ENCODE results near the gene OSTF1.

The OSTF1 gene

GRCh38 chr9:75087824-75088645, at the start of gene OSTF1, which contains the start of gene NMRK1:
Gene OSTF1, plus strand, starts transcription at chr9:75088514. Its CDS starts 179 bp downstream, at chr9:75088693.
Gene NMRK1, minus strand, starts transcription at chr9:75088155. Its CDS starts 5,040 bp downstream, at chr9:75083115.
- DNase-seq (ENCODE audit: low spot score), result peak; percentile 97

- DNase-seq (ENCODE audit: low spot score), result peak; percentile 75
Measured at GRCh38 chr9:75039009-75039408, 49.3 kb upstream of the OSTF1 start.

- DNase-seq (ENCODE audit: low spot score), result no peak
Measured at GRCh38 chr9:75039801-75040200, 48.5 kb upstream of the OSTF1 start.

- DNase-seq (ENCODE audit: low spot score), result no peak
Measured at GRCh38 chr9:75041041-75041440, 47.3 kb upstream of the OSTF1 start.

GRCh38 chr9:75046725-75047345, 41.5 kb upstream of the OSTF1 start:
- DNase-seq (ENCODE audit: low spot score), result no peak

- no peak for DNase-seq (ENCODE audit: low spot score)
Measured at GRCh38 chr9:75047506-75047905, 40.8 kb upstream of the OSTF1 start.

GRCh38 chr9:75051285-75051684, 37.0 kb upstream of the OSTF1 start:
- DNase-seq (ENCODE audit: low spot score), result no peak

GRCh38 chr9:75053869-75054268, 34.4 kb upstream of the OSTF1 start:
- DNase-seq (ENCODE audit: low spot score), result no peak

GRCh38 chr9:75054368-75055001, 33.8 kb upstream of the OSTF1 start:
- peak; percentile 73 for DNase-seq (ENCODE audit: low spot score)

- DNase-seq (ENCODE audit: low spot score), result no peak
Measured at GRCh38 chr9:75061169-75061568, 27.1 kb upstream of the OSTF1 start.

GRCh38 chr9:75063556-75064305, 24.6 kb upstream of the OSTF1 start:
- DNase-seq (ENCODE audit: low spot score), result no peak

GRCh38 chr9:75064307-75065025, 23.8 kb upstream of the OSTF1 start:
- peak; percentile 81 for DNase-seq (ENCODE audit: low spot score)

- DNase-seq (ENCODE audit: low spot score), result no peak
Measured at GRCh38 chr9:75065510-75065909, 22.8 kb upstream of the OSTF1 start.

GRCh38 chr9:75067894-75068293, 20.4 kb upstream of the OSTF1 start:
- no peak for DNase-seq (ENCODE audit: low spot score)

- no peak for DNase-seq (ENCODE audit: low spot score)
Measured at GRCh38 chr9:75069171-75069570, 19.1 kb upstream of the OSTF1 start.

GRCh38 chr9:75071530-75072122, 16.7 kb upstream of the OSTF1 start:
- DNase-seq (ENCODE audit: low spot score), result no peak

- DNase-seq (ENCODE audit: low spot score), result no peak
Measured at GRCh38 chr9:75072895-75073294, 15.4 kb upstream of the OSTF1 start.

GRCh38 chr9:75081632-75082031, 6.7 kb upstream of the OSTF1 start:
- DNase-seq (ENCODE audit: low spot score), result no peak

GRCh38 chr9:75083188-75083970, 4.9 kb upstream of the OSTF1 start:
- DNase-seq (ENCODE audit: low spot score), result no peak

GRCh38 chr9:75084081-75084672, 4.1 kb upstream of the OSTF1 start:
- DNase-seq (ENCODE audit: low spot score), result no peak

Measured in AG20443 (cell line).